GM10266 (cell line): ENCODE data around the gene CAVIN4.
A peak's percentile ranks its signal among the peaks of the same experiment; 100 is the strongest.

Experiments
- DNase-seq: peaks from one replicate; pipeline ENCODE4 v3.0.0; 2012; ENCODE audit errors: extremely low spot score
- CTCF ChIP-seq: IDR thresholded peaks from 2 replicates; pipeline ENCODE4 v1.5.1; 2012; ENCODE audit warnings: mild to moderate bottlenecking, low read depth; ENCODE audit not compliant: control insufficient read depth, insufficient read depth; ENCODE audit errors: missing control alignments

Gene CAVIN4

GRCh38 chr9:100589582-100589981 lies 11.7 kb downstream of the CAVIN4 start:
- DNase-seq: no peak

GRCh38 chr9:100590481-100590880 lies 12.6 kb downstream of the CAVIN4 start:
- no peak for DNase-seq
- TF ChIP-seq CTCF: no peak

More at GRCh38 chr9:100589582-100589981, 11.7 kb downstream of the CAVIN4 start:
- no peak for TF ChIP-seq CTCF

- DNase-seq: no peak
- no peak for TF ChIP-seq CTCF
These were observed 13.3 kb downstream of the CAVIN4 start for GRCh38 chr9:100591139-100591538.

GRCh38 chr9:100591639-100592412 lies 13.9 kb downstream of the CAVIN4 start:
- TF ChIP-seq CTCF: no peak
- DNase-seq: no peak

- DNase-seq: peak; percentile 30
- TF ChIP-seq CTCF: peak; percentile 83
These were observed 17.7 kb downstream of the CAVIN4 start for GRCh38 chr9:100595391-100596199.

GRCh38 chr9:100597236-100597635 lies 19.4 kb downstream of the CAVIN4 start:
- no peak for DNase-seq
- TF ChIP-seq CTCF: no peak

- peak; percentile 65 for DNase-seq
- no peak for TF ChIP-seq CTCF
These were observed 20.8 kb downstream of the CAVIN4 start for GRCh38 chr9:100598641-100599145.
